Neural cell (in vitro differentiated cells): ENCODE data around the gene PLD3. TPM values are rescaled to one million over a fixed set of nuclear protein-coding genes. Genes with fewer than 3 reads are reported as not detected.

Experiments
- H2AFZ ChIP-seq: fragments of 200-600, 300-800 bp; sonication (generic), shearing (Covaris generic); 2 replicates; pipeline ENCODE4 v1.6.0; 2014; ENCODE audit warnings: low read depth, mild to moderate bottlenecking, antibody characterized with exemption, low read length, moderate library complexity
- H3F3A ChIP-seq: fragments of 200-600 bp; shearing (Covaris generic); 2 replicates; pipeline ENCODE4 v1.6.1; 2016; ENCODE audit warnings: mild to moderate bottlenecking, moderate library complexity, mixed read lengths, antibody characterized with exemption, low read length; ENCODE audit not compliant: insufficient read depth, poor library complexity, severe bottlenecking
- H3K27ac ChIP-seq: fragments of 200-600, 300-800 bp; sonication (generic), shearing (Covaris generic); 2 replicates; pipeline ENCODE4 v1.5.1; 2014; ENCODE audit warnings: mild to moderate bottlenecking, low read length, moderate library complexity
- H3K27me3 ChIP-seq: fragments of 300-800, 200-600 bp; sonication (generic), shearing (Covaris generic); 2 replicates; pipeline ENCODE4 v1.6.0; 2014; ENCODE audit warnings: mild to moderate bottlenecking, low read depth, low read length, moderate library complexity; ENCODE audit not compliant: insufficient read depth
- H3K36me3 ChIP-seq: fragments of 300-800, 200-600 bp; sonication (generic), shearing (Covaris generic); 2 replicates; pipeline ENCODE4 v1.5.1; 2014; ENCODE audit warnings: mild to moderate bottlenecking, antibody characterized with exemption, low read length, moderate library complexity; ENCODE audit not compliant: insufficient read depth
- H3K4me2 ChIP-seq: fragments of 300-800, 200-600 bp; sonication (generic), shearing (Covaris generic); 2 replicates; pipeline ENCODE4 v1.6.0; 2014; ENCODE audit warnings: mild to moderate bottlenecking, low read length
- H3K4me3 ChIP-seq: fragments of 300-800, 200-600 bp; sonication (generic), shearing (Covaris generic); 2 replicates; pipeline ENCODE4 v1.5.1; 2014; ENCODE audit warnings: mild to moderate bottlenecking, low read length, moderate library complexity
- H3K79me2 ChIP-seq: fragments of 200-600 bp; shearing (Covaris generic); replicated peaks from 2 replicates; pipeline ENCODE4 v1.6.0; 2014; ENCODE audit warnings: mild to moderate bottlenecking, low read length, moderate library complexity; ENCODE audit not compliant: insufficient read depth
- H3K9ac ChIP-seq: fragments of 300-800, 200-600 bp; sonication (generic), shearing (Covaris generic); 2 replicates; pipeline ENCODE4 v1.6.1; 2016; ENCODE audit warnings: mild to moderate bottlenecking, low read length, mixed read lengths
- H3K9me2 ChIP-seq: fragments of 200-600 bp; shearing (Covaris generic); 2 replicates; pipeline ENCODE4 v1.6.1; 2016; ENCODE audit warnings: mild to moderate bottlenecking, low read length, mixed read lengths; ENCODE audit not compliant: insufficient read depth
- H3K9me3 ChIP-seq: fragments of 200-600, 300-800 bp; sonication (generic), shearing (Covaris generic); 2 replicates; pipeline ENCODE4 v1.6.1; 2016; ENCODE audit warnings: mild to moderate bottlenecking, mixed run types, low read length, moderate library complexity, mixed read lengths
- H4K20me1 ChIP-seq: fragments of 200-600 bp; shearing (Covaris generic); 2 replicates; pipeline ENCODE4 v1.6.1; 2016; ENCODE audit warnings: mild to moderate bottlenecking, mixed run types; ENCODE audit not compliant: insufficient read depth
- CTCF ChIP-seq: fragments of 450-650 bp; IDR thresholded peaks from 2 replicates; pipeline ENCODE4 v1.5.1; 2014; ENCODE audit warnings: antibody characterized with exemption, mild to moderate bottlenecking, moderate library complexity; ENCODE audit not compliant: poor library complexity, severe bottlenecking
- EP300 ChIP-seq: fragments of 450-650 bp; conservative IDR thresholded peaks from 2 replicates; pipeline ENCODE4 v1.6.1; 2014; ENCODE audit warnings: antibody characterized with exemption, mild to moderate bottlenecking, moderate library complexity; ENCODE audit not compliant: poor library complexity, severe bottlenecking
- EZH2 ChIP-seq: fragments of 200-600, 300-800 bp; shearing (Covaris generic), sonication (generic); IDR thresholded peaks from 2 replicates; pipeline ENCODE4 v1.6.1; 2014; ENCODE audit warnings: antibody characterized with exemption, low read length, borderline replicate concordance, mild to moderate bottlenecking; ENCODE audit not compliant: insufficient read depth, poor library complexity, severe bottlenecking
- MXI1 ChIP-seq: fragments of 450-650 bp; conservative IDR thresholded peaks from 2 replicates; pipeline ENCODE4 v1.6.1; 2014; ENCODE audit warnings: antibody characterized with exemption, mild to moderate bottlenecking; ENCODE audit not compliant: poor library complexity, severe bottlenecking
- POLR2AphosphoS5 ChIP-seq: IDR thresholded peaks from 2 replicates; pipeline ENCODE4 v1.6.1; 2012
- RAD21 ChIP-seq: fragments of 450-650 bp; conservative IDR thresholded peaks from 2 replicates; pipeline ENCODE4 v1.6.1; 2014; ENCODE audit warnings: antibody characterized with exemption, mild to moderate bottlenecking, moderate library complexity
- REST ChIP-seq: IDR thresholded peaks from 2 replicates; pipeline ENCODE4 v1.6.1; 2012; ENCODE audit warnings: borderline replicate concordance
- SMC3 ChIP-seq: fragments of 450-650 bp; conservative IDR thresholded peaks from 2 replicates; pipeline ENCODE4 v1.6.1; 2014; ENCODE audit warnings: antibody characterized with exemption, mild to moderate bottlenecking, moderate library complexity; ENCODE audit not compliant: poor library complexity
- TAF1 ChIP-seq: IDR thresholded peaks from 2 replicates; pipeline ENCODE4 v1.6.1; 2012; ENCODE audit warnings: low read depth
- polyA plus RNA-seq: library from polyadenylated mRNA; depleted of rRNA; stranded (reverse); fragments of >200 nt; gene quantifications from 2 replicates; pipeline ENCODE4 v1.2.3, GENCODE V29; 2014

PLD3 gene
- polyA plus RNA-seq, 1 donor from 2014 or later = 426 TPM

- Histone ChIP-seq H3K9me2 (no peaks in the 10 kb centered on the region), H3K4me3 (no peak overlapping the region), H3K27me3 (no peaks in the 10 kb centered on the region), H3K4me2 (no peak overlapping the region), H3K36me3 (no peaks in the 10 kb centered on the region), H3F3A (no peaks in the 10 kb centered on the region), H3K79me2 (no peaks in the 10 kb centered on the region), H4K20me1 (no peaks in the 10 kb centered on the region), H3K9ac (no peak overlapping the region), H2AFZ (no peak overlapping the region), H3K27ac (no peak overlapping the region), H3K9me3 (no peaks in the 10 kb centered on the region)
- TF ChIP-seq EZH2 = no peak
- TF ChIP-seq REST = no peak
- no peak for TF ChIP-seq CTCF
- no peak for TF ChIP-seq MXI1
- TF ChIP-seq RAD21 = no peak
- TF ChIP-seq TAF1 = no peak
- TF ChIP-seq EP300 = no peak
- no peak for TF ChIP-seq SMC3
- TF ChIP-seq POLR2AphosphoS5 = no peak
Observed at GRCh38 chr19:40387155-40387554, 38.7 kb downstream of the PLD3 start.

GRCh38 chr19:40388481-40388880, 40.0 kb downstream of the PLD3 start:
- Histone ChIP-seq H3K4me3 (no peak overlapping the region), H3K9me2 (no peaks in the 10 kb centered on the region)

More at GRCh38 chr19:40388481-40388880, 40.0 kb downstream of the PLD3 start:
- Histone ChIP-seq H3K36me3 (no peaks in the 10 kb centered on the region), H3K27ac (no peak overlapping the region), H4K20me1 (no peaks in the 10 kb centered on the region), H2AFZ (no peak overlapping the region), H3K4me2 (no peak overlapping the region), H3K9ac (no peak overlapping the region), H3F3A (no peaks in the 10 kb centered on the region), H3K27me3 (no peaks in the 10 kb centered on the region), H3K9me3 (no peaks in the 10 kb centered on the region), H3K79me2 (no peaks in the 10 kb centered on the region)
- TF ChIP-seq REST (no peak), EP300 (no peak), POLR2AphosphoS5 (no peak), TAF1 (no peak), RAD21 (no peak), EZH2 (no peak), CTCF (no peak), SMC3 (no peak)
